ENCODE measurements around the gene HOXD9.

The HOXD9 gene

DNA sequence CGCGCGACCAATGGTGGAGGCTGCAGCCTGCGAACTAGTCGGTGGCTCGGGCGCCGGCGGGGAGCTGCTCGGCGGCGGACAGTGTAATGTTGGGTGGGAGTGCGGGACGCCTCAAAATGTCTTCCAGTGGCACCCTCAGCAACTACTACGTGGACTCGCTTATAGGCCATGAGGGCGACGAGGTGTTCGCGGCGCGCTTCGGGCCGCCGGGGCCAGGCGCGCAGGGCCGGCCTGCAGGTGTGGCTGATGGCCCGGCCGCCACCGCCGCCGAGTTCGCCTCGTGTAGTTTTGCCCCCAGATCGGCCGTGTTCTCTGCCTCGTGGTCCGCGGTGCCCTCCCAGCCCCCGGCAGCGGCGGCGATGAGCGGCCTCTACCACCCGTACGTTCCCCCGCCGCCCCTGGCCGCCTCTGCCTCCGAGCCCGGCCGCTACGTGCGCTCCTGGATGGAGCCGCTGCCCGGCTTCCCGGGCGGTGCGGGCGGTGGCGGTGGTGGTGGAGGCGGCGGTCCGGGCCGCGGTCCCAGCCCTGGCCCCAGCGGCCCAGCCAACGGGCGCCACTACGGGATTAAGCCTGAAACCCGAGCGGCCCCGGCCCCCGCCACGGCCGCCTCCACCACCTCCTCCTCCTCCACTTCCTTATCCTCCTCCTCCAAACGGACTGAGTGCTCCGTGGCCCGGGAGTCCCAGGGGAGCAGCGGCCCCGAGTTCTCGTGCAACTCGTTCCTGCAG lies at the start of gene HOXD9:
Gene HOXD9, plus strand, starts transcription at position 37 of the 728 bp plus-strand sequence. Its CDS starts 50 bp downstream, at position 87.
- DNase-seq, result peak; percentile 50

GRCh38 chr2:176072951-176073904 lies 49.3 kb upstream of the HOXD9 start:
- DNase-seq, result no peak

GRCh38 chr2:176074919-176075425 lies 47.5 kb upstream of the HOXD9 start:
- DNase-seq, result no peak

GRCh38 chr2:176075481-176075880 lies 47.0 kb upstream of the HOXD9 start:
- no peak for DNase-seq

- DNase-seq, result no peak
Measured at GRCh38 chr2:176076063-176076462, 46.5 kb upstream of the HOXD9 start.

DNA sequence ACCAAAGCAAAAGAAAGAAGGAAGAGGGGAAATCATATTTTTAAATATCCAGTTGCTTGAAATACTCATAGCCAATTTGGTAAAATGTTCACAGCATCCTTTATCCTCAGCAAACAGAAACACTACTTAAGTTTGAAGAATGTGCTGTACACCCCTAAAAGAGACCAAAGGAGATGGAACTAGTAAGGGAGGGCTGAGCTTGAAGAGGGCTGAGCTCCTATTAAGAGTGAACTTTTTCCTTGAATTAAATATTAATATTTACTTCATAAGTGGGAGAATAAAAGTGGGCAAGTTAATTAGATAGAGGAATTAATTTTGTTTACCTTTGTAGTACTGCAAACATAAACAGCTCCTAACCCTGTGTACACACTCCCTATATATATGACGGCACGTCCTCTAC lies 45.7 kb upstream of the HOXD9 start:
- DNase-seq, result no peak

- no peak for DNase-seq
Measured at GRCh38 chr2:176078541-176079284, 43.8 kb upstream of the HOXD9 start.

GRCh38 chr2:176079285-176079830 lies 43.2 kb upstream of the HOXD9 start:
- DNase-seq, result no peak

- peak; percentile 69 for DNase-seq
Measured at GRCh38 chr2:176079831-176080539, 42.5 kb upstream of the HOXD9 start.

DNA sequence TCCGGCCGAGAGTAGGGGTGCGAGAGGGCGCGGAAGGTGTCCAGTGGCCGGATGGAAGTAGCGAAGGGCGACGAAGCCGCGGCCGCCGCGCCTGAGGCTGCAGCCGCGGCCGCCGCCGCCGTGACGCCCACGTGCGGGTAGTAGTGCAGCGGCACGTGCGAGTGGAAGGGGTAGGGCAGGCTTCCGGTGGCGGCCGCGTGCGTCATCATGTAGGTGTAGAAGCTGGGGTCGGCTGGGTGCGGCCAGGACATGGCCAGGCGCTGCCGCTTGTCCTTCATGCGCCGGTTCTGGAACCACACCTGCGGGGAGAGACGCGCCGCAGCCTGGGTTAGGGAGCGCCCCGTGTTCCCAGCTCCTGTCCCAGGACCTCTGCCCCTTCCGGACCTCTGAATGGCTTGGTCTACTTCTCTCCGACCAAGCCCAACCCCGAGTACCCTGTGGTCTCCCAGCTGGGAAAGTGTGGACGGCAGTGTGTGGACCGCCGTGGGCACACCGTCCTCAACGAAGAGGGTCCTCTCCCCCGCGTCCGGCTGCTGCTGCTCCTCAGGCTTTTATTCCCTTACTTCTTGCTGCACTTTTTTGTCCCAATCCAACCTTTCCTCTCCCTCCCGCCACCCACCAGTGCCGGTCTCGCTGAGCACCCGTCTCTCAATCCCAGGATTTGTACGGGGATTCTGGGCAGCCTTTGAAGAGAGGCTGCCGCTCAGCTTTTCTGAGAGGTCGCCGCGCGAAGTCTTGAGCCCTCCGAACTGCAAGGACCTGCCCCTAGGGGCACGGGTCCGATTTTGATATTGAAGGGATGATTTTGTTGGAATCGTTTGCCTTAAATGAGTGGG lies 41.8 kb upstream of the HOXD9 start:
- DNase-seq, result no peak

- no peak for DNase-seq
Measured at GRCh38 chr2:176081376-176081836, 41.1 kb upstream of the HOXD9 start.

GRCh38 chr2:176081837-176082524 lies 40.5 kb upstream of the HOXD9 start:
- no peak for DNase-seq

- DNase-seq, result no peak
Measured at GRCh38 chr2:176082525-176082823, 40.0 kb upstream of the HOXD9 start.

- DNase-seq, result no peak
Measured at GRCh38 chr2:176082824-176083751, 39.4 kb upstream of the HOXD9 start.

DNA sequence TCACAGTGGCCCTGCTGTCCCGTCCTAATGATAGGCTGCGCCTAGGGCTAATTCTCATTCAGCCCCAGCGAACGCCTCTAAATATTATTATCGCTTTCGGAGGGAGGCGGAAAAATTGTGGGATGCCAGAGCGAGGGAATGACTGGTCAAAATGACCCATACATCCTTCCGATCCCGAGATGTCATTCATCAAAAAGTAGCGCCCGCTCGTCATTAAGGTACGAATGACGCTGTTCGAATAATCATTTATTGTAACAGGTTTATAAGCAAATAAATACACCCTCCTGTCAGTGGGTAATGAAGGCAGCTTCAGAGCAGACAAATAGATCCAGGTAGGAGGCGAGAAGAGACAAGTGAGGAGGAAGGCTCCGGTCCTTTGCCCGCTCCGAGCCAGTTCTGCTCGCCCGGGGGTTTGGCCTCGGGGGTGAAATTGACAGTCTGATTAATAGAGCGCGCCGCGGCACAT lies 38.7 kb upstream of the HOXD9 start, which contains the start of gene EVX2:
Gene EVX2, minus strand, starts transcription at position 167 of the 466 bp plus-strand sequence. CDS start 186 bp downstream, outside the sequence.
- DNase-seq, result no peak

DNA sequence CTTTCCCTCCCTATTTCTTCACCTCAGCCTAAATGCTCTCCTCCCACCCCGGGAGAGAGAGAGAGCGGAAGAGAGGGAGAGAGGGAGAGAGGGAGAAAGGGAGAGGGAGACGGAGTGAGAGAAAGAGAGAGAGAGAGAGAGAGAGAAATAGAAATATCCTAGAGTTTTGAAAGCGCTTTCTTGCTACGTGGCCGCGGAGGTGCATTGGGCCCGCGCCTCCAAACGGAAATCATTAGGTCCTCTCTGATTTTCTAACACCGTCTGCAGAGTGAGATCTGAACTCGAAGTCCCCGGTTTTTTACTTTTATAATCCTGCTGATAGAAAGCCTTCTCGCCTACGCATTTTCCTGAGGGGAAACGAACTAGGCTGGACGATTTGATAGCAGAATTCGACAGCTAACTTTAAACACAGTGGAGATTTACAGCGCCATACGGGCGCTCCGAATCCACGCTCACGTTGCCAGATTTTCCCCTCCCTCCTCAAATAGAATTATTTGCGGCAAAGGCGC lies 37.9 kb upstream of the HOXD9 start:
- DNase-seq, result no peak

DNA sequence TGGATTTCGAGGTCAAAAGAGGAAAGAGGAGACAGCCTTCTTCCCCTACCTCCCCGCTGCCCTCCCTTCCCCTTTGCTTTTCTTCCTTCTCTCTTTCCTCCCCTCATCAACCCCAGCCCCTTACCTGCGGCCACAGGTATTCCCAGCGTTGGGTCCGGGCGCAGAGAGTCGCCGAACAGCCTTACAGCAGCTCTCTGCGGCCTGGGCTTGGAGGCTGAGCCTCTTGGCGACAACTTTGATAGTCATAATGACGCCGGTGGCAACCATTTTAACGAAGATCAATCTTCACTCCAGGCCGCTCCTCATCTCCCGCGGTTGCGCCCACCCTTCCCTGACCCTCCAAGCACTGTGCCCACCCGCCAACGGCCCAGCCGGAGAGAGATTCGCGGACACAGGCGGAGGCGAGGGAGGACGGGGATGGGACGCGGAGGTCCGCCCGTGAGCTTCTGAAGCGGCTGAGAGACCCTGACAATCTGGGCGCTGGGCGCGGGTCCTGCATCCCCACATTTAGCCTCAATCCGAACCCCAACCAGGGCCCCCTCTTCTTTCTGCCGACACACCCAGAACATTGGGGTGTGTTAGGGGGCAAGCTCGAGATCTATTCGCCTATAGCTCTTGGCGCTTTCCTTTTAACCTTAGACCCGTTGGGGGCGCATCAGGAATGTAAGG lies 37.3 kb upstream of the HOXD9 start:
- no peak for DNase-seq

Data from stimulated activated CD8-positive, alpha-beta memory T cell treated with anti-CD3 and anti-CD28 coated beads, Interleukin-4, amount 100 ng/mL, for 48 hours (primary cell).